Measurements from ENCODE around the gene PUM1. TPM values are rescaled to one million over a fixed set of nuclear protein-coding genes. Genes with fewer than 3 reads are reported as not detected.

PUM1 gene
- total and polyA plus RNA-seq, 2 of the 4 experiments (the other 2 are of a cell fraction): 75.4 to 137 TPM

DNA sequence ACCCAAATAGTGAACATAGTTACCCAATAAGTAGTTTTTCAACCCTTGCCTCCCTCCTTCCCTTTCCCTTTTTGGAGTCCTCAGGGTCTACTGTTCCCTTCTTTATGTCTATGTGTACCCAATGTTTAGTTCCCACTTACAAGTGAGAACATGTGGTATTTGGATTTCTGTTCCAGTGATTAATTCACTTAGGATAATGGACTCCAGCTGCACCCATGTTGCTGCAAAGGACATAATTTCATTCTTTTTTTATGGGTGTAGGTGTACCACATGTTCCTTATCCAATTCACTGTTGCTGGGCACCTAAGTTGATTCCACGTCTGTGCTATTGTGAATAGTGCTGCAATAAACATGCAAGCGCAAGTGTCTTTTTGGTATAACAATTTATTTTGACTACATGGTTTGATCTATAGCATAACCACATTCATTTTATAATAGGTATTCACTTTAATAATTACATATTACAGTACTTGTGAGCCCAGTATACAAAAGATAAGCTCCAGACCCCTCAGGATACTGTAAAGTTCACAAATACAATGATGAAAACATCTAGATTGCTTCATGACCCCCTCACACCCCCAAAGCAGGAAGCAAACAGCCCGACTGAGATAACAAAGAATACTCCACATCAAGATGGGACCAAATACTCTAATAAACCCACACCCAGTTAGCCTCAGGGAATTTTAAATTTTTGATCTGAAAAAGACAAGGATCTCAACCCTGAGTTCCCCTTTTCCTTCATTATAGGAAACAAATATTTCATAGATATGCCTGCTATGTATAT, 45.3 kb downstream of the PUM1 start (continued):
- no peak for TF ChIP-seq FOS (IDR thresholded peaks at IDR 0.05; ENCODE audit: low read depth, low read length)

DNA sequence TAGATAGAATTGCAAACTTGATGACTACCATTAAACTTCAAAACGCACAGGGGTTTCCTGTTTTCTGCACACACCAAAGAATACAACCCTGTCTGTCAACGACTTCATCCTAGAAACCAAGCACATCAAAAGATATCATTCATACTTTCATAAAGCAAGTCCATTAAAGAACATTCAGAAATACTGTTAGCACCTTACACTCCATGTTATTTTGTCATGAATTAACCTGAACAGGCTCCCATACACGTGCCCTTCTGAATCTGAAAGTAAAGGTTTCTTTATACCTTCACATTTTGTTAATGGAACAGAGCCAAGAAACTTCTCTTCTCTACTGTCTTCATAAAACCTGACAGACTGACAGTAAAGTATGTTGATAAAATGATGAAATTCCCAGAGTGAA, 46.1 kb downstream of the PUM1 start:
- Histone ChIP-seq H3K9me3 (ENCODE audit: control insufficient read depth, insufficient read depth, low read length) (no peaks in the 10 kb centered on the region), H2BK15ac (ENCODE audit: low read depth, low read length) (no peak overlapping the region), H2AK5ac (ENCODE audit: low read depth, low read length) (no peak overlapping the region), H3K27me3 (ENCODE audit: control insufficient read depth, insufficient read depth, low read length) (no peaks in the 10 kb centered on the region), H3K23ac (ENCODE audit: low read depth, low read length) (no peak overlapping the region), H3K9ac (ENCODE audit: low read depth, low read length) (no peak overlapping the region), H3K4me1 (ENCODE audit: control insufficient read depth, insufficient read depth, low read length) (no peaks in the 10 kb centered on the region; the same call in none of the 2 replicates), H3K14ac (replicated peaks; ENCODE audit: low read depth, low read length) (no peak overlapping the region), H3K9me1 (ENCODE audit: insufficient read depth, low read length) (peaks cover 11% of the 10 kb centered on the region; the same call in 1 of the 2 replicates), H2AK9ac (replicated peaks; ENCODE audit: low read depth, low read length, poor library complexity) (no peak overlapping the region), H3K56ac (ENCODE audit: extremely low read depth, insufficient read depth, low read length) (no peak overlapping the region), H3K4me3 (ENCODE audit: insufficient read depth, low read depth, low read length) (no peak overlapping the region), H3K79me1 (ENCODE audit: low read depth in 1 of 2, low read length in 2 of 2) (peaks cover 13 to 54% of the 10 kb centered on the region in 2 experiments), H4K5ac (ENCODE audit: low read depth, low read length) (no peak overlapping the region), H4K8ac (ENCODE audit: low read depth in 2 of 2, low read length in 2 of 2) (no peak overlapping the region), H3K27ac (ENCODE audit: insufficient read depth, low read length) (no peak overlapping the region), H2AFZ (replicated peaks; ENCODE audit: low read length, poor library complexity) (no peak overlapping the region), H4K91ac (ENCODE audit: insufficient read depth, low read depth, low read length) (no peak overlapping the region), H3K36me3 (ENCODE audit: control insufficient read depth, insufficient read depth, low read length) (peaks cover 4% of the 10 kb centered on the region), H2BK20ac (ENCODE audit: low read depth, low read length) (no peak overlapping the region), H3K4ac (ENCODE audit: low read depth, low read length) (no peak overlapping the region), H3K4me2 (ENCODE audit: low read depth, low read length) (no peak overlapping the region), H4K20me1 (ENCODE audit: insufficient read depth, low read length) (peaks cover 80% of the 10 kb centered on the region), H2BK5ac (ENCODE audit: low read depth, low read length, poor library complexity, severe bottlenecking) (no peak overlapping the region), H3K18ac (ENCODE audit: low read depth, low read length) (no peak overlapping the region), H2BK120ac (ENCODE audit: low read depth, low read length) (no peak overlapping the region)
- intact Hi-C loops (cut with micrococcal nuclease) (no loop called here), dilution Hi-C loops (cut with HindIII; ENCODE audit: low sequenced_read_pairs, unreplicated experiment) (no loop called here), in situ Hi-C loops (cut with MboI; ENCODE audit: low sequenced_read_pairs) (no loop called here)
- WGBS, 2 experiments (ENCODE audit: extremely low coverage in 2 of 2, insufficient read length in 1 of 2): no CpG with 5 or more reads among the region's 3 CpGs
- no peak for DNase-seq
- ChIA-PET POLR2A (ENCODE audit: unreplicated experiment) (no interaction called here), CTCF (no interaction called here)
- BruUV-seq (replicated peaks): no TSS peak
- no peak for ATAC-seq (ENCODE audit: low read depth)
- TF ChIP-seq CEBPB (IDR thresholded peaks at IDR 0.05; ENCODE audit: low read depth, low read length) (no peak), CHD1 (IDR thresholded peaks at IDR 0.05; ENCODE audit: low read depth, low read length) (no peak), MAZ (IDR thresholded peaks at IDR 0.05; ENCODE audit: borderline replicate concordance, low read depth, low read length) (no peak), POLR2A (IDR thresholded peaks at IDR 0.05; ENCODE audit: low read depth, low read length) (no peak), SMC3 (IDR thresholded peaks at IDR 0.05; ENCODE audit: low read depth, low read length) (no peak)

Measured in IMR-90 (cell line).